Mesodermal cell (in vitro differentiated cells): ENCODE results near the gene RASGRF1.

Experiments used
- H3K27ac ChIP-seq: 2 replicates; pipeline ENCODE4 v1.7.0; 2013; ENCODE audit warnings: mild to moderate bottlenecking, low read depth, low read length, moderate library complexity; ENCODE audit not compliant: severe bottlenecking
- H3K36me3 ChIP-seq: 2 replicates; pipeline ENCODE4 v1.7.1; 2013; ENCODE audit warnings: mild to moderate bottlenecking, low read length, moderate library complexity; ENCODE audit not compliant: control insufficient read depth, insufficient read depth
- H3K4me1 ChIP-seq: one replicate; pipeline ENCODE4 v1.7.1; 2013; ENCODE audit warnings: mild to moderate bottlenecking, low read length; ENCODE audit not compliant: insufficient read depth, control insufficient read depth, poor library complexity, severe bottlenecking
- H3K4me3 ChIP-seq: 2 replicates; pipeline ENCODE4 v1.7.0; 2013; ENCODE audit warnings: low read length, control low read depth, mild to moderate bottlenecking; ENCODE audit not compliant: insufficient read depth, poor library complexity, severe bottlenecking; ENCODE audit errors: extremely low read depth
- H3K9me3 ChIP-seq: 2 replicates; pipeline ENCODE4 v1.7.1; 2013; ENCODE audit warnings: mild to moderate bottlenecking, low read length, moderate library complexity; ENCODE audit not compliant: control insufficient read depth
- WGBS, 2 experiments: methylation state at CpG; one replicate each; pipeline ENCODE4 v1.1.5; 2013; ENCODE audit warnings: missing lambda C conversion rate in 2 of 2; ENCODE audit not compliant: insufficient coverage in 2 of 2; 5-methylcytosine and 5-hydroxymethylcytosine counted together

The RASGRF1 gene

GRCh38 chr15:78938658-78939488 is 151.7 kb downstream of the RASGRF1 start:
- Histone ChIP-seq H3K27ac (no peak overlapping the region), H3K4me1 (no peaks in the 10 kb centered on the region), H3K4me3 (no peak overlapping the region), H3K9me3 (no peaks in the 10 kb centered on the region), H3K36me3 (no peaks in the 10 kb centered on the region)
- WGBS, 2 experiments = 90 to 95% methylated on average over 5 of the region's 6 CpGs

- Histone ChIP-seq H3K9me3 (no peaks in the 10 kb centered on the region), H3K4me3 (no peak overlapping the region), H3K27ac (no peak overlapping the region), H3K4me1 (no peaks in the 10 kb centered on the region), H3K36me3 (no peaks in the 10 kb centered on the region)
- 81 to 84% methylated on average over 12 of the region's 14 CpGs for WGBS, 2 experiments
Measured at GRCh38 chr15:78937132-78937739, 153.3 kb downstream of the RASGRF1 start.

- WGBS, 2 experiments = 83% methylated on average over 4 to 5 of the region's 5 CpGs
- no peak overlapping the region for H3K4me3 ChIP-seq
- no peak overlapping the region for H3K27ac ChIP-seq
- no peaks in the 10 kb centered on the region for H3K9me3 ChIP-seq
- no peaks in the 10 kb centered on the region for H3K4me1 ChIP-seq
- H3K36me3 ChIP-seq = no peaks in the 10 kb centered on the region
Measured at GRCh38 chr15:78934655-78935023, 155.9 kb downstream of the RASGRF1 start.

GRCh38 chr15:78933823-78934654 is 156.5 kb downstream of the RASGRF1 start:
- no peak overlapping the region for H3K27ac ChIP-seq
- no peaks in the 10 kb centered on the region for H3K9me3 ChIP-seq
- H3K36me3 ChIP-seq = no peaks in the 10 kb centered on the region
- H3K4me1 ChIP-seq = no peaks in the 10 kb centered on the region
- 81 to 83% methylated on average over 16 to 19 of the region's 20 CpGs for WGBS, 2 experiments
- no peak overlapping the region for H3K4me3 ChIP-seq

GRCh38 chr15:78933187-78933822 is 157.3 kb downstream of the RASGRF1 start:
- 93 to 98% methylated on average over 5 to 9 of the region's 12 CpGs for WGBS, 2 experiments
- no peaks in the 10 kb centered on the region for H3K9me3 ChIP-seq
- H3K36me3 ChIP-seq = no peaks in the 10 kb centered on the region
- H3K4me1 ChIP-seq = no peaks in the 10 kb centered on the region
- no peak overlapping the region for H3K27ac ChIP-seq
- no peak overlapping the region for H3K4me3 ChIP-seq

- Histone ChIP-seq H3K27ac (no peak overlapping the region), H3K9me3 (no peaks in the 10 kb centered on the region), H3K4me1 (no peaks in the 10 kb centered on the region), H3K4me3 (no peak overlapping the region), H3K36me3 (no peaks in the 10 kb centered on the region)
- WGBS, 2 experiments = 94% methylated on average over 13 of the region's 13 CpGs
Measured at GRCh38 chr15:78932258-78932808, 158.2 kb downstream of the RASGRF1 start.

GRCh38 chr15:78931439-78932257 is 158.9 kb downstream of the RASGRF1 start:
- no peak overlapping the region for H3K4me3 ChIP-seq
- H3K36me3 ChIP-seq = no peaks in the 10 kb centered on the region
- no peaks in the 10 kb centered on the region for H3K9me3 ChIP-seq
- 94 to 98% methylated on average over 18 of the region's 21 CpGs for WGBS, 2 experiments
- no peaks in the 10 kb centered on the region for H3K4me1 ChIP-seq
- H3K27ac ChIP-seq = no peak overlapping the region

- Histone ChIP-seq H3K4me3 (no peak overlapping the region), H3K9me3 (no peaks in the 10 kb centered on the region), H3K27ac (no peak overlapping the region), H3K4me1 (no peaks in the 10 kb centered on the region), H3K36me3 (no peaks in the 10 kb centered on the region)
- 95 to 96% methylated on average over 6 to 8 of the region's 11 CpGs for WGBS, 2 experiments
Measured at GRCh38 chr15:78930577-78931388, 159.8 kb downstream of the RASGRF1 start.

- Histone ChIP-seq H3K9me3 (no peaks in the 10 kb centered on the region), H3K4me3 (no peak overlapping the region), H3K4me1 (no peaks in the 10 kb centered on the region), H3K36me3 (peaks cover 7% of the 10 kb centered on the region), H3K27ac (no peak overlapping the region)
- 97 to 99% methylated on average over 13 to 16 of the region's 16 CpGs for WGBS, 2 experiments
Measured at GRCh38 chr15:78929536-78930264, 160.9 kb downstream of the RASGRF1 start.
